ENCODE results near the gene COL26A1.
"Not testable (repeated sequence)": the region's sequence is repeated elsewhere in the genome, so short reads cannot be mapped to it uniquely, and the experiment has no call there.

Gene COL26A1

DNA sequence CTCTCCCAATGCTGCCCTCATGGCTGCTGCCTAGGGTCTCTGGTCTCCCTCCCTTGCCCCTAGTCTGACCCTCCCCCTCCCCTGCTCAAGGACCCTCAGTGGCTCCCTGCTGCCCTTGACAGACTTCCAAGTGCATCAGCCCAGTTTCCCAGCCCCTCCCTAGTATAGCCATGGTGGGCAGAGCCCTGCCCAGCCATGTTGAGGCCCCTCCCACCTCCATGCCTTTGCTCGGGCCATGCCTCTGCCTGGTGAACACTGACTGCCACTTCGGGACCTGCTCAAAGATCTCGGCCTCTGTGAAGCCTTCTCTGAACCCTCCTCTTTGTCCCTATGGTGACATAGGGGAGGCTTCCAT, 193.2 kb downstream of the COL26A1 start:
- DNase-seq: no peak

DNA sequence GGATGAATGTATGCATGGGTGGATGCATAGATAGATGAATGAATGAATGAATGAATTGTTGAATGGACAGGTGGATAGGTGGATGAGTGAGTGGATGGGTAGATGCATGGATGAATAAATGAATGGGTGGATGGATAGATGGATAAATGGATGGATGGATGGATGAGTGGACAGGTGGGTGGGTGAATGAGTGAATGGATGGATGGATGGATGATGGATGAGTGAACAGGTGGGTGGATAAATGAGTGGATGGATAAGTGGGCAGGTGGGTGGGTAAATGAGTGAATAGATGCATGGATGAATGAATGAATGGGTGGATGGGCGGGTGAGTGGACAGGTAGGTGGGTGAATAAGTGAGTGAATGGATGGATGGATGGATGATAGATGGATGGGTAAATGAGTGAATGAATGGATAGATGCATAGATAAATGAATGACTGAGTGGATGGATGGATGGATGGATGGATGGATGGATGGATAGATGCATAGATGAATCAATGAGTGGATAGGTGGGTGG, 193.8 kb downstream of the COL26A1 start:
- DNase-seq: no peak

DNA sequence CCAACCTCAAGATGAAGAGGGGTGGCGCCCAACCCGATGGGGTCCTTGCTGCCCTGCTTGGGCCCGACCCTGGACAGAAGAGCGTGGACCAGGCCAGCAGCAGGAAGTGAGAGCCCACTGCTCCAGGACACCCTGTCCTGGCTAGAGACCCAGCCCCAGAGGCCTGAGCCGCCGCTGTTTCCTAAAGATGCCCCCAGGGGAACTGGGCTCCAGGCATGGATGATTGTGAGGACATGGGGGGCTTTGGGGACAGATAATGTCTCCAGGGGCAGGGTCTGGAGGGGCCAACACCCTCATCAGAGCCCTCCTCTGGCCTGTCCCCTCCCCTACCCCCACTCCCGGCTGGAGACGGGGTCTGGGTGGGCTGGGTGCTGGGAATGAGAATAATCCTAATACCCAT, 194.7 kb downstream of the COL26A1 start:
- DNase-seq: no peak

DNA sequence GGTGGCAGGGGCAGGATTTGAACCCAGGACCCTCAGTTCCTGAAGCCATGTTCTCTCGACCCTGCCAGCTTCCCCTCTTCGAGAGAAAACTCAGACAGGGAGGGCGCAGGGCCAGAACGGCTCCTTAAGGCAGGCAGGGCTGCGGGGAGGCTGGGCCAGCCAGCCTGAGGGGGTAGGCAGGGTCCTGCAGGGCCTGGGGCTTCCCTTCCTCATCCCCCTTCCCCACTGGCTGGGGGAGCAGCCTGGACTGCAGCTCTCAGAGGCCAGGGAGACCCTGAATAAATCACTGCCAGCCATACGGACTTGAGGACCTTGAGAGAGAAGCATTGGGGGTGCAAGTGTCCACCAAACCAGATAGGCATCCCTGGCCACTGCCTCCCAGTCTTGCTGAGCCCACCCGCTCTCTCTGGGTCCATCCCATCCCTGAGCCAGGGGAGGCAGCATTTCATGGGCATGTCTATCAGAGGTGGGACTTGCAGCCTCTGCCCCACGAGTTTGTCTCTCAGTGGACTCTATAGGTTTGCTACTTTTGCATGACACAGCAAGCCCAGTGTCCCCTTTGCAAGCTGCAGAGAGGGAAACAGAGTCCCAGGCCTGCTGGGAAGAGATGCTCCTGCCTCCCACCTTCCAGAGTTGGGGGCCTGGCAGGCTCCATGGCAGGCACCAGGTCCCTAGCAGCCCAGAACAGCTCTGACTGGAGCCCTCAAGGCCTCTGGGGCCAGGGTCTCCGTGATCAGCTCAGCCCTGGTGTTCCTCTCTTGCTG, 195.5 kb downstream of the COL26A1 start:
- DNase-seq: no peak

DNA sequence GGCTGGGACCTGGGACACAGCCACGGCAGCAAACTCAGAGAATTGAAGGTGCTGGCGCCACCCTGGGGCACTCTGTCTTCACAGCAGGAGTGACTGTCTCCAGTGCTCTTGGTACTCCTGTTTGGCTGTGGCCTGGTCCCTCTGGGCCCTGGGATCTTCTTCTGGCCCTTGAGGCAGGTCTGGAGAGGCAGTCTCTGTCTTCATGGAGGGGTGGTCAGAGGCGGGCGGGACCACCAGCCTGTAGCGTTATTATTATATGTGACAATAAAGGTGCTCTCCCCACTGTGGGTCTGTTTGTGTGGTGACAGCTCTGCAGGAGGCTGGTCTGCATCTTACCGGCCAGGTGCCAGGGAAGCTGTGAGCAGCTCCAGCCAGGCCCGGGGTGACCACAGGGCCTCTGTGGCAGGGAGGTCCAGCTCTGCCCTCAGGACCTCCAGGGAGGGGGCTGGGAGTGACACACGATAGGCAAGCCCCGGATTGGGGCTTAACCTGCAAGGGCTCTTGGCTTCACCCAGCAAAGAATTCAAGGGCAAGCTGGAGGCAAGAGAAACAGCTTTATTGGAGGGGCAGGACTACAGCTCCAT, 196.2 kb downstream of the COL26A1 start:
- no peak for DNase-seq

DNA sequence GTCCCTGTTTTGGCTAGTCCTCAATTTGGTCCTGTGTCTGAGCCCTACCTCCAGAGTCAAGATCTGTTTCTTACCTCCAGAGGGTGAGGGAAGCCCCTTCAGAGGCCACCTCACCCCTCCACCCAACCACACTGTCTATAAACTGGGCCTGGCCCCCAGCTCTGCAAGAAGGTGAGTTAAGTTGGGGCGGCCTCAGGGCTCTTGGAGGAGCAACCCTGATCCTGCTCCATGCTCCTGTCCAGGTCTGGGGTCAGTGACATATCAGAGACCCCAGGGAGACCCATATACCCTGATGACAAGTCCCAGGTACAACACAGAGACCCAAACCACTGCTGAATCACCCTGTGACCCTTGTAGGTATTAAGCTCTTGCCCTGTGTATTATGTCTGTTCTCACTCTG, 196.9 kb downstream of the COL26A1 start:
- DNase-seq: no peak

DNA sequence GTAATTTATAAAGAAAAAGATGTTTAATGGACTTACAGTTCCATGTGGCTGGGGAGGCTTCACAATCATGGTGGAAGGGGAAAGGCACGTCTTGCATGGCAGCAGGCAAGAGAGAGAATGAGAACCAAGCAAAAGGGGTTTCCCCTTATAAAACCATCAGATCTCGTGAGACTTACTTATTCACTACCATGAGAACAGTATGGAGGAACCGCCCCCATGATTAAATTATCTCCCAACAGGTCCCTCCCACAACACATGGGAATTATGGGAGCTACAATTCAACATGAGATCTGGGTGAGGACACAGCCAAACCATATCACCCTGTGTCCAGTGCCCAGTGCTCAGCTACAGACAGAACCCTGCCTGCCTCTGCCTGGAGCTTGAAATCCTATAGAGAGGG, 197.3 kb downstream of the COL26A1 start:
- not testable (repeated sequence) for DNase-seq

DNA sequence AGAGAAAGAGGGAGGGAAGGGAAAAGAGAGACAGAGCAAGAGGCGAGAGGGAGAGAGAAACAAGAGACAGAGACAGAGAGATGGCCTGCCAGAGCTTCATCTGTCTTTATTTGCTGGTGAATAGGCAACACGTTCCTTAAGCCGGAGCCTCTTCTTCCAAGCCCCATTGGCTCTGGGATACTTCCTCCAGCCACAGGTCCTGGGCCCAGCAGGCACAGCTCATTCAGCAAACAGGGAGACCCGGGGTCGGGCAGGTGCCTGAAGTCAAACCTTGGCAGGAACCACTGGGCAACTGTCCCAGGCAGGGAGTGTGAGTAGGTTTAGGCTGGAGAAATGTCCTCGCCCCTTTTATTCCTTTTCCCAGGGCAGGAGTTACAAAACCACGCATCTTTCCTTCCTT, 198.2 kb downstream of the COL26A1 start:
- DNase-seq: no peak

DNA sequence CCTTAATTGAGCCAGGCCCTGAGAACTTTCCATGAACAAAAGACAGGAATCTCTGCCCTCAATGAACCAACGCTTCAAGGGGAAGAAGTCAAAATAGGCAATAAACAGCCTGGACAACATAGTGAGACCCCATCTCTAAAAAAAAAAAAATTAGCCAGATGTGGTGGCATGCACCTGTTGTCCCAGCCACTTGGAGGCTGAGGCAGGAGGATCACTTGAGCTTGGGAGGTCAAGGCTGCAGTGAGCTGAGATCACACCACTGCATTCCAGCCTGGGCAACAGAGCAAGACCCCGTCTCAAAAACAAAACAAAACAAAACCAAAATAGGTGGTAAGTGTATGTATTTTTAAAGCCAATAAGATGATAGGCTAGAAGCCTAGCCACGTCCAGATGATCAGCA, 198.6 kb downstream of the COL26A1 start:
- DNase-seq: not testable (repeated sequence)

DNA sequence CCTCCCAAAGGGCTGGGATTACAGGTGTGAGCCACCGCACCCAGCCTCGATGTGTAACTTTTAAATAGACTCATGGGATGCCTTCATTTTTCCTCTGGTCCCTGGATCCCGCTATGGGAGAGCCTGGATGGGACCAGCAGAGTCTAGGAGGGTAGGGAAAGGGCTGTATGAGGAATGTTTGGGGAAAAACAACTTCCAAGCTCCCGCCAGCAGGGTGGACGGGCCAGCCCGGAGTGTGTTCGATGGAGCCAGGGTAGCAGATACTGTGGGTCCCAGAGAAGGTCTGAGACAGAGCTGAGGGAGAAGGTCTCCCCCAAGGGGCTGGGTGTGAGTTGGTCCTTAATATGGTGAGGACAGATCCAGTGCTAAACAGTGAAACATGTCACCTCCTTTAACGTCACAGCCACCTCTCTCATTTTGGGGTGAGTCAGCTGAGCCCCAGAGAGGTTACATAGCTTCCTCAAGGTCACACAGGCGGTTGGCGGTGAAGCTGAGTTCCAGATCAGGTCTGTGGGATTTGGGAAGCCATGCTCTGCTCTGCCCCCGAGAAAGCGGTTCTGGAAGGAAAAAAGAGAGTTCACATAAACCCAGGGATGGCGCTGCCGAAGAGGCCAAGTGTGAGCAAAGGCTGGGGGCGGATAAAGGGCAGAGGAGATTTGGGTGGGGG, 200.0 kb downstream of the COL26A1 start:
- DNase-seq: no peak

DNA sequence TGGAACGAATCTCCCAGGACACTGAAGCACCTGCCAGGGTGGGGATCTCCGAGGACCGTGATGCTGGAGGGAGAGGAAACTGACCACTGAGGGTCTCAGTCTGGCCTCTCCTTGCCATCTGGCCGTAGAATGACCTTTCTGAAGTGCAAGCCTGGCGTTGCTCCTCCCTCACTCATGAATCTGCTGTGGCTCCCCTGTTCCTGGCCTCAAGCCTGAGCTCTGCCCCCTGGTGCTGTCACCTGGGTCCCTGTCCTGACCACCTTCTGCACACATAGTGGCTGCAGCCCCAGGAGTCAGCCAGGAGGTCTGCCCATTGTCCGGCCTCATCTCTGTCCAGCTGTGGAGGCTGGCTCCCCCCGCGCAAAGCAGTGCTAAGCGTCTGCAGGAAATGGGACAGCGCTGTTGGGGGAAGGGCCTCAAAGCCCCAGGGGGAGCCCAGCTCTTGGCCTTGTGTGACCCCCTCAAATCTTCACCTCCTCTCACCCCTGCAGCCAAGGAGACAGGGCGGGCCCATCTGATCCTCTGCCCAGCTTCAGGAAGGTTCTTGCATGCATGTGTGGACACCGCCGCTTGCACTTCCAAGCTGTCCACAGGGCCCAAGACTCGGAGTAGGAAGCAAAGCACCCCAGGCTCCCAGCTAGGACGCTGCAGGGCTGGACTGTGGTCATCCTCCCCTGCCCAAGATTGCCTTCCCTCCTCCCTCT, 200.7 kb downstream of the COL26A1 start:
- DNase-seq: no peak

DNA sequence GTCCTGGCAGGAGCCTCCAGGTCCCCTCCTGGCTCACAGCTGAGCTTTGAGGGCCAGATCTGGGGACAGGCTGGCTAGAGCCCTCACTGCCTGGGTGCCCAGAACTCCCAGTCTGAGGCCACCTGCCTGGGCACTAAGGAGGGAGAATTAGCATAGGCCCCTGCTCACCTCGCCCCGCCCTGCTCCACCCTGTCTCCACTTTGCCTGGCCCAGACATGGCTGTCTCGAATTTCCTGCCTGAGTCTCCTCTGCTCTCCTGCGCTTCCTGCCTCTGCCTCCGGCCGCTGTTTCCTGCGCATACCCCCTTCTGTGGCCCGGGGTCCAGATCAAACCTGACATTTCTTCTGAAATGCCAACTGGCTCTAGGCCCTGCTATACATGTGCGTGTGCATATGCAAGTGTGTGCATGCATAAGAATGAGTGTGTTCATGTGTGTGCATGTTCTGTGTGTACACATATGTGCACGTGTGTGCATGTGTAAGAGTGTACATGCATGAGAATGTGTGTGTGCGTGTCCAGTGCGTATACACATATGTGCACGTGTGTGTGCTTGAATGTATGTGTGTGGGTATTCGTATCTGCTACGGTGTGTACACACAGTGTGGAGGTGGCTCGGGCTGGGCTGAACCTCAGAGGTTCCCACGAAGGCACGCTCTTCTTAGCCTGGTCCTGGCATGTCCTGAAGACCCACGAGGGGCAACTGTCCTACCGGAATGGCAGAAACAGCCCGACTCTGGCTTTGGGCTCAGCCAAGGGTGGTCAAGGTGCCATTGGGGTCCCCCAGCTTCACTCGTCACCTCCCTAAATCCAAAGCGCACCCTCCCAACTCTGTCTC, 201.5 kb downstream of the COL26A1 start:
- no peak for DNase-seq

DNA sequence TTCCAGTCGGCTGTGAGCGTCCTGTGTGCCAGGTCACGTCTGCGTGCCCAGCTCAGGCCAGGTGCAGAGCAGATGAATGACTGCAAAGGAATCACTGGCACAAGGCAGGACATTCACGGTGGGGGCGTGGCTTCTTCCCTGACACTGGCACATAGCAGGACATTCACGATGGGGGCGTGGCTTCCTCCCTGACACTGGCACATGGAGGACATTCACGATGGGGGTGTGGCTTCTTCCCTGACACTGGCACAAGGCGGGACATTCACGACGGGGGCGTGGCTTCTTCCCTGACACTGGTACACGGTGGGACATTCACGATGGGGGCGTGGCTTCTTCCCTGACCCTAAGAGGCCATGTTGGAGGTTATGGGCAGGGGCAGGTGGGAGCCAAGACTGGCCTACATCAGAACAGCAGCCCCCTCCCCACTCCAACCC, 202.1 kb downstream of the COL26A1 start:
- no peak for DNase-seq

DNA sequence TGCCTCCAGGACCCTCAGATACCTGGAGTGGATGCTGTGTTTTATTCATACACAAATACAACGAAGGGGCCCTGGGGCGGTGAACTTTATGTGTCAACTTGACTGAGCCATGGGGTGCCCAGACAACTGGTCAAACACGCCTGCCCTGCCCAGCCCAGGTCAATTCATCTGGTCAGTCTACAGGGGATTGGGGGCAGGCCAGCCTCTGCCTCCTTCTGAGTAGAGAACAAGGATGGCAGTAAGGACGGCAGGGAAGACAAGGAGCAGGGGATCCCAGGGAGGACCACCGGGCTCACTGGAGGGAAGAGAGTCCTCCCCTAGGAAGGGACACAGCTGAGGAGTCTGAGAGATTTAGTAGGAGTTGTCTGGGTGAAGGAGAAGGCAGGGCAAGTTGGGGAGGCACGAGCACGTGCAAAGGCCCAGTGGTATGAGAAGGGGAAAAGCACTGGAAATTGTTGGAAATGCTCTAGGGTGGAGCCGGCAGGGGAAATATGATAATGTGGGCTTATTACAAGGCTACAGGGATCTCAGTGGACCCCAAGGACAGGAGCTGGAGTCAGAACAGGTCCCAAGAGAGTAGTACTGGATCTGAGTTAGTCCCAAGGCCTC, 203.0 kb downstream of the COL26A1 start:
- no peak for DNase-seq

DNA sequence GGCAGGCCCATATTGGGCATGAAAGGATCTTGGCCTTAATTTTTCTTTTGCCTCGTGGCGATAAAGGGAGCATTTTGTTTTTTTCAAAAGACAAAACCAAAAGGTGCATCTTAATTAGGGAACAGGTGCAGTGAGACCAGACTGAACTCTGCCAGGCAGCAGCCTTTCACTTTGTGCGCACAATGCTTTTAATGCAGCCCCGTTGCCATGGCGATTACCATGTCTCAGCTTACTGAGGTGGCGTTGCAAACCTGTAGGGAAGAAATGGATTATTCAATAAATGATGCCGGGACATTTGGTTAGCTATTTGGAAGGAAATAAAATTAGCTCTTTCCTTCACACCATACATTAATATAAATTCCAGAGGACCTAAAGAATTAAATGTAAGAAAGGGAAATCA, 204.6 kb downstream of the COL26A1 start:
- no peak for DNase-seq

DNA sequence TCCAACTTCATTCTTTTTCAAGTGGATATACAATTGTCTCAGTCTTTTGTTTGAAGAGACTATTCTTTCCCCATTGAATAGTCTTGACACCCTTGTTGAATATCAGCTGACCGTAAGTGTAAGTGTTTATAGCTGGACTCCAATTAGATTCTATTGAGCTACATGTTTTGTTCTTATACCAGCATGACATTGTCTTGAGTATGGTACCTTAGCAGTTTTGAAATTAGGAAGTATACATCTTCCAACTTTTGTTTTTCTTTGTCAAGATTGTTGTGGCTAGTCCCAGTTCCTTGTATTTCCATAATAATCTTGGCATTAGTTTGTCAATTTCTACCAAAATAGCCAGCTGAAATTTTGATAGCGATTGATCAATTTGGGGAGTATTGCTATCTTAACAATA, 209.5 kb downstream of the COL26A1 start:
- no peak for DNase-seq

DNA sequence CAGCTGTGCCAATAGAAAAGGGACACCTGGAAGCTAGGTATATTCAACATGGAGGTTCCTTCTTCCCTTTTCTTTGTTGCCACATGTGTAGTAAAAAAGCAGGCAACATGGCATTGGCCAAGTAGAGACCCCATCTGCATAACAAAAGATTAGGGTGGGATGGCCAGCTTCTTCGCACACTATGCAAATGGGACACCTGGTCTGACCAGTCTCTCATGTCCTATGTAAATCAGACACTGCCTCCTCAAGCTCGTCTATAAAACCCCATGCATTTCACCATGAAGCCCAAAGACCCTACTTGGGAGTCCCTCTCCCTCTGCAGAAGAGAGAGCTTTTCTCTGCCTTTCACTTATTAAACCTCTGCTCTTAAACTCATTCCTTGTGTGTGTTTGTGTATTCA, 212.5 kb downstream of the COL26A1 start:
- no peak for DNase-seq

DNA sequence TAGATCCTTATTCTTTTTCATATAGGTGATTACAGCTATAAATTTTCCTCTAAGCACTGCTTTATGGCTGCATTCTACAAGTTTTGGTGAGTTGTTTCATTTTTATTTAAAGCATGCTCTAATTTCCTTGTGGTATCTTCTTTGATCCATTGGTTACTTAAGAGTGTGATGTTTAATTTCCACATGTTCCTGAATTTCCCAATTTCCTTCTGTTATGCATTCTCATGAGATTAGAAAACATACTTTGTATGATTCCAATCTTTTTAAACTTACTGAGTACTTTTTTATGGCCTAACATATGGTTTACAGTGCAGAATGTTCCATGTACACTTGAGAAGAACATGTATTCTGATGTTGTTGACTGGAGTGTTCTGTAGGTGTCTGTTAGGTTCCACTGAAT, 213.0 kb downstream of the COL26A1 start:
- DNase-seq: no peak

DNA sequence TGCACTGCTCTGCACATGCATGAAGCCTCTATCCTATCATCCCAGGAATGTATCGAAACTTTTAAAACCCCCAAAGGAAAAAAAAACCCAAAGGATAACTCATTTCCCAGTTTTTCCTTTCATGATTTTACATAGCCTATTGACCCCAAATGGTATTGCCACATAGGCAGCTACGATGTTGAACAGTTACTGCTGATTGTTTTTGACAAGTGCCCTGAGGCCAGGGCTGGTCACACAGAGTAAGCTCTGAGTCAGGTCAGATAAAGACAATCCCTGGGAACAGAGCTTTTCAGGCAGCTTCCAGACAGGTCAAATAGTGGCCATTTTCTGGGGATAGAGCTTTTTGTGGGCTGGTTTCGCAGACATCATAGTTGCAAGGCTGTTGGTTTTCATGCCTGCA, 214.3 kb downstream of the COL26A1 start:
- no peak for DNase-seq

DNA sequence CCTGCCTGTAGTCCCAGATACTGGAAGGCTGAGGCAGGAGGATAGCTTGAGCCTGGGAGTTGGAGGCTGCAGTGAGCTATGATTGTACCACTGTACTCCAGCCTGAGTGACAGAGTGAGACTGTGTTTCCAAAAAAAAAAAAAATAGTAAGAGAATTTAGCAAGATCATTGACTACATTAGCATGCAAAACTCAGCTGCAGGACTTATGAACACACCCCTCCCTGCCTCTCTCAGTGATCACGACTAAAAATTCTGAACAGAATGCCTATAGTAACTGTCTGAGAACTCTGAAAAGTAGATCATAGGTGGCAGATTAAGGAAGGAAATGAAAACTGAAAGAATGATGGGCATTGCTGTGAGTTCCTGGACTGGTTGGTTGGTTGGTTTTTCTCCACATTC, 215.9 kb downstream of the COL26A1 start:
- DNase-seq: no peak

DNA sequence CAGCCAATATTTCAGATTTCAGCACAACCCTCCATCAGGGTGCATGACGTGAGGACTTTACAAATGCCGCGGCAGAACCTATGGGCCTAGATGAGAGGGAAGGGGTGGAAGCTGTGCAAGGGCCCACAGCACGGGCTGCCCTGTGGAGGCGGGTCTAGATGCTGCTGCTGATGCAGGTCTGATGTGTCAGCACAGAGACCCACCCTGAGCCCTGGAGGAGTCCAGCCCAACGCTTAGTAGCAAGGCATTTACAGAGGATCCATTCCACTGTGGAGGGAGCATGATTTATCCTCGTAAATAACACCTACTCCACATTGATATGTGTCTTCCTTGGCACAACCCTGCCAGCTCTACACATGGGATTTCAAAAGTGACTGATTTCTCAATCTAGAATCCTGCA, 217.9 kb downstream of the COL26A1 start:
- no peak for DNase-seq

DNA sequence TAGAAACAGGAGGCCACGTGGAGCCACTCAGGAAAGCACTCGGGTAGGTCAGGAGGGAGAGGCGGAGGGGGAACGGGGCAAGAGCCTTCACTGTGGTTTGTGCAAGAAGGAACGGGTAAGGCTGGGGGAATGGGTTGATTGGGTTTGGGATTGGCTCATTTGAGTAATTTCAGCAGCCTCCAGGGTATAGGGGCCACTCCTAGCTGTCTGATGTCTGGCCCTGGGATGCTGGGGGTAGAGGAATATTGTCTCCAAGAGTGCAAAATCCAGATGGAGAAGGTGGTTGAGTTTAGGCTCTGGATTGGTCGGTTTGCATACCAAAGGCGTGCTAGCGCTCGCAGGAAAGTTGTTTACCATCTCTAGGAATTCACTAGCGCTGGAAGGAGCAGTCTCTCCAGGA, 219.2 kb downstream of the COL26A1 start:
- DNase-seq: no peak
